ENCODE measurements around the gene TANK. TPM values are rescaled to one million over a fixed set of nuclear protein-coding genes. Genes with fewer than 3 reads are reported as not detected.

TANK gene
- 167 TPM for total RNA-seq (2013)
- polyA plus RNA-seq: 10 to 100 TPM; 72.7 to 91.7 (median 73.5) TPM
- 56.2 and 80.7 TPM in 2 replicates for polyA minus RNA-seq
- total RNA-seq: 227 to 536 (median 363) reads per million in 11 experiments

- peaks cover 94% of the 10 kb centered on the region for H3K79me2 ChIP-seq (ENCODE audit: insufficient read depth, low read length)
- H3K4me1 Mint-ChIP-seq: peaks cover 37% of the 10 kb centered on the region
Measured at GRCh38 chr2:161160226-161161073, at the start of gene TANK. TSS of gene TANK (plus strand) at chr2:161160428. CDS start at chr2:161179663, 19,235 bp downstream.

More at GRCh38 chr2:161160226-161161073, at the start of gene TANK:
- H3K4me2 ChIP-seq (replicated peaks; ENCODE audit: extremely low read depth, low read length, poor library complexity, severe bottlenecking): peak within 1 kb of the TSS; percentile 87
- H3K9ac ChIP-seq (ENCODE audit: insufficient read depth, low read length, poor library complexity, severe bottlenecking): peak within 1 kb of the TSS; percentile 99
- peaks cover 29% of the 10 kb centered on the region for H4K20me1 ChIP-seq (ENCODE audit: insufficient read depth, low read length)
- intact Hi-C loops (cut with micrococcal nuclease): loop anchor here (2.0 to 5.0 kb wide), 2 partner anchors 24 to 83 kb away; no protein-coding TSS in a partner anchor
- TF ChIP-seq CTCF (IDR thresholded peaks at IDR 0.05): no peak
- H3K4me1 ChIP-seq (ENCODE audit: control insufficient read depth in 1 of 2, insufficient read depth in 2 of 2, low read length in 2 of 2): peaks cover 35 to 49% of the 10 kb centered on the region in 2 donors
- under 1% methylated on average over 43 of the region's 50 CpGs for WGBS (ENCODE audit: insufficient coverage)
- H3K9me3 ChIP-seq (replicated peaks in 1 of 2; ENCODE audit: control insufficient read depth in 1 of 2, insufficient read depth in 1 of 2, low read length in 2 of 2): no peaks in the 10 kb centered on the region
- Mint-ChIP-seq H3K27me3 (ENCODE audit: low read depth in 3 of 3) (no peaks in the 10 kb centered on the region), H3K36me3 (peaks cover 22 to 34% of the 10 kb centered on the region in 2 donors), H3K9me3 (peaks cover 0 to 4% (median 0%) of the 10 kb centered on the region in 7 donors), H3K4me3 (peak within 1 kb of the TSS; percentile 99 to 100), H3K27ac (peak within 1 kb of the TSS; percentile 100)
- H2AFZ ChIP-seq (ENCODE audit: insufficient read depth, low read depth, low read length, poor library complexity, severe bottlenecking): peak within 1 kb of the TSS; percentile 33
- peak within 1 kb of the TSS; percentile 76 to 97 (median 94) for H3K4me3 ChIP-seq (replicated peaks in 1 of 3; ENCODE audit: low read depth in 2 of 3, low read length in 3 of 3)
- H3K27me3 ChIP-seq (ENCODE audit: control insufficient read depth in 2 of 2, insufficient read depth in 2 of 2, low read length in 2 of 2): no peaks in the 10 kb centered on the region
- DNase-seq: peak; percentile 96 to 97 (median 97)
- H3K36me3 ChIP-seq (replicated peaks in 1 of 2; ENCODE audit: control insufficient read depth in 1 of 2, insufficient read depth in 2 of 2, low read length in 2 of 2): peaks cover 0 to 26% of the 10 kb centered on the region in 2 donors
- peak within 1 kb of the TSS; percentile 99 for H3K27ac ChIP-seq (ENCODE audit: low read depth in 1 of 2, low read length in 2 of 2)

All from CD14-positive monocyte (primary cell).